COLO829 (cell line): ENCODE results near the gene WFDC2.

Experiments used
- DNase-seq: peaks from one replicate; pipeline ENCODE4 v3.0.0; 2012; ENCODE audit warnings: low spot score

The WFDC2 gene

GRCh38 chr20:45469336-45470261, at the start of gene WFDC2:
WFDC2 (plus strand) TSS chr20:45469753; CDS start chr20:45469782, 29 bp downstream.
- no peak for DNase-seq

GRCh38 chr20:45420125-45420524, 49.4 kb upstream of the WFDC2 start:
- DNase-seq, result no peak

GRCh38 chr20:45423700-45424099, 45.9 kb upstream of the WFDC2 start:
- DNase-seq, result no peak

GRCh38 chr20:45425561-45425960, 44.0 kb upstream of the WFDC2 start:
- DNase-seq, result no peak

DNA sequence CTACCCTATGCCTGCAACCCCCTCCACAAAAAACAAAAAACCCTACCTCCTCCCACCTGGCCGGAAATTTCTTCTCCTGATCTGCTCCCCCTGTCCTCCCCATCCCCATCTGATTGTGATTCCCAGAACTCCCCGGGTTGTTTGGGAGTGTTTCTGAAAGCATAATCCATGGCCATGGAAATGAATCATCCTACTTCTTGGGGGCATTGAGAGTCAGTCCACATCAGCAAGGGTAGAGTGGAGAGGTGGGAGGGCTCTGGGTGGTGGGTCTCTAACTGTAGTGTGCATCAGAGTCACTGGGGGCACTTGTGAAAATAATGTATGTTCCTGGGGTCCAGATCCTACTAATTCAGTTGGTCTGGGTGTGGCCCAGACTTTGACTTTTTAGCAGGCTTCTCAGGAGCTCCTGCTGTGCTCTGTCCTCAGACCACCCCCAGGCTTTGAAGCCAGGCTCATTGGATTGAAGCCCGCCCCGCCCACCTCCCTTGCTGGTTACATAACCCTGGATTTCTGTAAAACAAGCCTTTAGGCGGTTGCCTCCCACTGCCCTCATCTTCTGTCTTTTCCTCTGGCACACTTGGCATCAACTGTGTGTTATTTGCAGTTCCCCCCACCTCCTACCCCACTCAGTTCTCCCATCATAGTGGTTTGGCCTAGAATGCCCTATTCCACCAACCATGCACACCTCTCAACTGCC, 43.1 kb upstream of the WFDC2 start:
- DNase-seq, result no peak

GRCh38 chr20:45427236-45428149, 42.1 kb upstream of the WFDC2 start:
- DNase-seq, result no peak

DNA sequence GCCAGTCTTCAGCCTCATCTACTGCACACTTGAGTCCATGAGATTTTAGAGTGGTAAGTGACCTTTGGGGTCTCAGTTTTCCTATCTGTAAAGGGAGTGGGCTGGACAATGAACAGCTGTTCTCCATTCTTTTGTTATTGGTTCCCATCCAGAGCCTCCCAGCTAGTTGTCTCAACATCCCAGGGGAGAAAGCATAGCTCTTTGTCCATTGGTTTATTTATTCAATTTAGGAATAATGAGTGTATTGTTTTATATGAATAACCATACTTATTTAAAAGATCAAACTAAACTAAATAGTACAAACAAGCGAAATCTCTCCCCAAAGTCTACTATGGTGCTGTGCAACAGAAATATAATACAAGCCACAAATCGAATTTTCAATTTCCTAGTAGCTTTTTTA, 39.9 kb upstream of the WFDC2 start:
- peak; percentile 79 for DNase-seq

- DNase-seq, result no peak
Measured at GRCh38 chr20:45432294-45432693, 37.3 kb upstream of the WFDC2 start.

DNA sequence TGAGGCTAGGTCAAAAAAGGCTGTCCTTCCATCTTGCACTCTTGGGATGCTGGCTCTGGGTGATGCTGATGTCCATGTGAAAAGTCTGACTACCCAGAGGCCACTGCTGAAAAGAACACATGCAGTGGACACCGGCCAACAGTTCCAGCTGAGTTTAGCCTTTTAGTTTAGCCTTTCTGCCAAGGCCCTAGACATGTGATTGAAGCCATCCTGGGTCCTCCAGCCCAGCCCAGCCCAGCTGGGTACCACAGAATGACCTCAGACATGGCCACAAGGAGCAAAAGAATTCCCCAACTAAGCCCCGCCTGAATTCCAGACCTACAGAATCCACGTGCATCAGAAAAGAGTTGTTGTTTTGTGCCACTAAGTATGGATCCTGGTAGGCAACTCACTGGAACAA, 36.2 kb upstream of the WFDC2 start:
- no peak for DNase-seq

GRCh38 chr20:45433976-45434375, 35.6 kb upstream of the WFDC2 start:
- DNase-seq, result no peak

- peak; percentile 86 for DNase-seq
Measured at GRCh38 chr20:45436732-45437485, 32.6 kb upstream of the WFDC2 start.

DNA sequence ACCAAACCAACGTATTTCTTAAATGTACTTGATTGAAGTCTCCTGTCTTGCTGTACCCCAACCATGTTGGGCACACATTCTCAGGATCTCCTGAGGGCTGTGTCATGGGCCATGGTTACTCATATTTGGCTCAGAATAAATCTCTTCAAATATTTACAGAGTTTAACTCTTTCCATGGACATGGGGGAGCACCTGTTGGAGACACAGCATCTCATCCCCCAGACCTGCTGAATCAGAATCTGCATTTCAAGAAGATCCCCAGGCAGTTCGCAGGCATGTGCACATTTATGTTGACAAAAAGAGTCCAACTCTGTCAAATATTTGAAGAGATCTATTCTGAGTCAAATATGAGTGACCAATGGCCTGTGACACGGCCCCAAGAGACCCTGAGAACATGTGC, 29.1 kb upstream of the WFDC2 start:
- no peak for DNase-seq

- no peak for DNase-seq
Measured at GRCh38 chr20:45440891-45441685, 28.5 kb upstream of the WFDC2 start.

DNA sequence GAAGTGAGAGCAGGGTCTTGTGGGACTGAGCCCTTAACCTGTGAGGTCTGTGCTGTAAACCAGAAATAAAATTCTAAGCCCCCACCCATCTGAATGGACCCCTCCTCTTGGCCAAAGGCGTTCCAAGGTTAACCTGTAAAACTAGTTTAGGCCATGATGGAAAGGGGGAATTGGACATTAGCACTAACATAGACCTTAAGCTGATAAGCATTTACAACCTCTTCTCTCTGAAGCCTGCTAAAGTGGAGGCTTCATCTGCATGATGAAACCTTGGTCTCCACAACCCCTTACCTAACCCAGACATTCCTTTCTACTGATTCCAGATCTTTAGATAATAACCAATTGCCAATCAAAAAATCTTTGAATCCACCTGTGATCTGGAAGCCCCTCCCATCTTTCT, 27.8 kb upstream of the WFDC2 start:
- DNase-seq, result no peak

DNA sequence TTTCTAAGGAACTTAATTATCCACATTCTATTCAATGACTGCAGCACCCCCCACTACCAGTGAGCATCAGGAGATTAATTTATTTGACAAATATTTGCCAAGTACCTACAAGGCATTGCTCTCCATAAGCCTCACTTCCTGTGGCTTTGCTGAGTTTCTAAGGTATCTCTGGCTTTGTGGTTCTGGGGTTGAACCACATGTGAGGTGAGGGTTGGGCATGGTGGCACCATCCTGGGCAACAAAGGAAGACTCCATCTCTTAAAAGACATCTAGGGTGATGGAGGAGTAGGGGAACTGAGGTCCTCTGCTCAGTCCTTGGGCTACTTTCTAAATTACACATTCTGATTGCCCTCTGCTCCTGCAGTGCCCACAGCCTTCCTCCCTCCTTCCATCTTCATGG, 25.5 kb upstream of the WFDC2 start:
- DNase-seq, result no peak

DNA sequence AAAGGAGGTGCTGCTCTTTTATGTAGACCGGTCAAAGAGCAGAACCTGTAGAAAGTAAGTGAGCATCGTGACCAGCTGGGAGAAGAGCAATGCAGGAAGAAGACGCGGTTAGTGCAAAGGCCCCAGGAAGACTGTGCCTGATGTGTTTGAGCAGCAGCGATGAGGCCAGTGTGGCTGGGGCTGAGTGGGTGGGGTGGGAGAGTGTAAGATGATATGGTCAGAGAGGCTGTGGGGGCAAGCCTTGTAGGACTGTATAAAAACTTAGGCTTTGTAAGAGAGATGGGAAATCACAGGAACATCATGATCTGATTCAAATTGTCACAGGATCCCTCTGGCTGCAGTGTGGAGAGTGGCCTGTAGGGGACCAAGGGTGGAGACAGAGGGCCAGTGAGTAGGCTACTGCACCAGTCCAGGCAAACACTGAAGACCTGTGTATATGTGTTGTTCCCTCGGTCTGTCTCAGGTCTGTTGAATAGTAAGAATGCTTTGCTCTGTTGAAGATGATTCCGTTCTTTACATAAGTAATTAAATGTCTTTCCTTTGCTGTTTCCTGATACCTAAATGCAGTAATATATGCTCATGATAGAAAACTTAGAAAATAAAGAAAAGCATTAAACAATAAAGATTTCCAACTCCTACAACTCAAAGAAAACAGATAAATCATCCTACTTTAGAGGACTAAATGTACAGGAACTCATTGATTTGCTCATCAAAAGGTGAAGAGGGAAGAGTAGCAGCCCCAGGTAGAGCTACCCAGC, 23.6 kb upstream of the WFDC2 start:
- peak; percentile 78 for DNase-seq

GRCh38 chr20:45448270-45448669, 21.3 kb upstream of the WFDC2 start:
- DNase-seq, result no peak

GRCh38 chr20:45449528-45449927, 20.0 kb upstream of the WFDC2 start:
- DNase-seq, result no peak

GRCh38 chr20:45450097-45450818, 19.3 kb upstream of the WFDC2 start:
- peak; percentile 71 for DNase-seq
